Astrocyte of the hippocampus (primary cell): ENCODE measurements around the gene MOCS1.

ENCODE experiments used
- DNase-seq: peaks from one replicate; pipeline ENCODE4 v3.0.0; 2011; ENCODE audit warnings: low read depth, low spot score

Gene MOCS1

DNA sequence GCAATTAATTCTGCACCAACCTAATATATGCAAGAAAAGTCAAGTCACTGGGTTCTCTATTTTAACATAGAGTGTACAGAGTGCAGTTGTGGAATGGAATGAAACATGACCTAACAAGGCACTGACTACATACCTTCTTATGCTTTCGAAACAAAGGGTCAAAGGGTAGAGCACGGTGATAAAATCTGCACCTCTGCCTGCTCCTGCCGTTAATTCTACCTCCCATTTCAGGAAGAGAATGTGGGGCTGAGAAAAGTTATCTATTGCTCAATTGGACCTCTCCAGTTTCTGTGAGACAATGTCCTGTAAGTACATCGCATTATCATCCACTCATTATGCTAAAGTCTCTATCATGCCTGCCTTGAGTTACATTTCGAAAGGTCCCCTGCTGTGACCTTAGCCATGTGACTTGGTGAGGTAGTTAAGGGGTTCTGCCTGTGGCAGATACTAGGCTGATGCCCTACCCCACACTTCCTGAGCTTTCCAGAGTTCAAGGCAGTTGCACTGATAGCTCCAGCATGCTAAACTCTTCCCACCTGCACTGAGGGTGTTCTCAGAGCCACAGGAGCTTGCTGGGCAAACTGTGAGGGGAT is 14.0 kb upstream of the MOCS1 start:
- no peak for DNase-seq

DNA sequence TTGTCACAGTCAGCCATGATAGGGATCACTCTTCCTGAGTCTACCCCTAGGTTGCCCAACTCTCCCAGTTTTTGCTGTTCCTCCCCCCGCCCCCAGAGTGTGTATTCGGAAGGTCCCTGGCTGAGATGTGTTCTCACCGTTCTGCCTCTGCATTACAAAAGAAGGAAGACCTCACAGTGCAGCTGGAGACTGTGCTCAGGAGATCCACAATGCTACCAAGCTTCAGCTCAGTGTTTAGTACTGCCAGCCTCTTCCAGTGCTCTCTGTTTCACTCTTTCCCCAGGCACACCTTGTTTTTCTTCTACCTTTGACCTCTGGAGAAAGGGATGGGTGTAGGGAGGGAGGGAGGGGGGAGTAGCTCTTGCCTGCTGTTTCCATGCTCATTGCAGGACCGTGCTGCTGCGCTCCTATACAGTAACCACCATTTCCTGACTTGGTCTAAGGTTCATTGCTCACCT is 13.4 kb upstream of the MOCS1 start:
- no peak for DNase-seq

DNA sequence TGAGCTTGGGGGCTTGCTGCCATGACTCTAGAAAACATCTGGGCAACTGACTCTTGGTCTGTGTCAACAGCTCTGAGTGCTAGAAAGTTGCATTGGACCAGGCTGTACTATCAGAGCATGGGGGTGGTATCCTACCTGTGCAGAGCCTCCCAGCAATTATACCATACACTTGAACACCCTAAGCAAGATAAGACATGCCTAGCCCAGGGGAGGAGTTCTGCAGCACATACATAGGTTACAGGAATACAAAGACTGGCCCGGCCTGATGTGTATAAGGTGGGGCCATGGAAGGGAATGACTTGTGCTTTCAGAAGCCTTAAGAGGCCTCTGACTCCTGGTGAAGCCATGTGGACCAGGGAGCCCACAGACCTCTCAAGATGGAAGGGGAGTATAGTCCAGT is 11.4 kb upstream of the MOCS1 start:
- DNase-seq: no peak

DNA sequence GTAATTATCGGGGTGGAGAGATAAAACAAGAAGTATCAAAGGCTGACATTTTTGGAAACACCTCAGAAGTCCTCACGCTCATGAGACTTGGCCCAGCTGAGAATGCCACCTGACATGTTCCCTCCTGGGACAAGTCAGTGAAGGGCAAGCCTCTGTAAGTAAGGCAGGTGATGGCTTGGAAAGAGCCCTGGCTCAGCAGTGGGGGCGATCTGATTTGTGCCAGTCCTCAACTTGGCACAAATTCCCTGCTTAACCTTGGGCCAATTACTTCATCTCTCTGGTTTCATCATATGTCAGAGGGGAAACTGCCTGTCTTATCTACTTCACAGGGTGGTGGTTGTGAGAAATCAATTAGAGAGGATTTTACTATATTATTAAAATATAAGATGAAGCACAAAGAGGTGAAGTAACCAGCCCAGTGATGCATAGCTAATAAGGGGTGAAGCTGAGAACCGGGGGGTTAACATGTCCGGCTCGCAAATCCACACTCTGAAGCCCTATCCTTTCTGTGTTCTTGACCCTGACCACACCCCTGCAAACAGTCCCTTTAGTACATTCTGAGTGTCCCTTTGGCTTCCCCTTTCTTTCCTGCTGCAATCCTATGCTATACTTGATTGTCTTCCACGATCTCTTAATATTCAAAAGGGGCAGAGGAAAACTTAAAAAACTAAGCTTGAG is 8.8 kb upstream of the MOCS1 start:
- no peak for DNase-seq

DNA sequence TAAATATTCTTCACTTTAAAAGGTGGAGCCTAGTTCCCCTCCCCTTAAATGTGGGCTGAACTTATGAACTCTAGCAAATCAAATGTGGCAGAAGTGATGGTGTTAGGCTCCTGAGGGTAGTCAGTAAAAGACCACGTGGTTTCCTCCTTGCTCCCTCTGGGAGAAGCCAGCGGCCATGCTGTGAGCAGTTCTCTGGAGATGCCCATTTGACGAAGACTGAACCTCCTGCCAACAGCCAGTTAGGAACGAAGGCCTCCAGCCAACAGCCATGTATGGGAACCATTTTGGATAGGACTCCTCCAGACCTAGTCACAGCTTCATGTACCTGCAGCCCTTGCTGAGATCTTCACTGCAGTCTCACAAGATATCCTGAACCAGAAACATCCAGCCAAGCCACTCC is 7.6 kb upstream of the MOCS1 start:
- DNase-seq: no peak

DNA sequence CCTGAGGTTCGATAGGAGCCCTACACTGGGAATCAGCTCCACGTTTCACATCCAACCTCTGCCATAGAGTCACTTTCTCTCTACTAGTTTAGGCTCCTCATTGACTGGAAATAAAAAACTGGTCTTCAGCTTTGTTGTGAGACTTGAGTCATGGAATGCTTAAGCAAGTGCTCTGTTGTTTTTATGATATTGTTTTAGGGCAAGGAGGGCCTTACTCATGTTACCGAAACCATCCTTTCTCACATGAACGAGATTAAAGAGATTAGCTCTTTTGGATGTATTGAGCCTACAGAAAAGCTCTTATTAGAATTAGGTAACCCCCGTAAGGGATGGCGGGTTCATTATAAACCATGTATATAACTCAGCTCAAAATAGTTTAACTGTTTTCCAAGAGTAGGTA is 6.9 kb upstream of the MOCS1 start:
- DNase-seq: no peak

DNA sequence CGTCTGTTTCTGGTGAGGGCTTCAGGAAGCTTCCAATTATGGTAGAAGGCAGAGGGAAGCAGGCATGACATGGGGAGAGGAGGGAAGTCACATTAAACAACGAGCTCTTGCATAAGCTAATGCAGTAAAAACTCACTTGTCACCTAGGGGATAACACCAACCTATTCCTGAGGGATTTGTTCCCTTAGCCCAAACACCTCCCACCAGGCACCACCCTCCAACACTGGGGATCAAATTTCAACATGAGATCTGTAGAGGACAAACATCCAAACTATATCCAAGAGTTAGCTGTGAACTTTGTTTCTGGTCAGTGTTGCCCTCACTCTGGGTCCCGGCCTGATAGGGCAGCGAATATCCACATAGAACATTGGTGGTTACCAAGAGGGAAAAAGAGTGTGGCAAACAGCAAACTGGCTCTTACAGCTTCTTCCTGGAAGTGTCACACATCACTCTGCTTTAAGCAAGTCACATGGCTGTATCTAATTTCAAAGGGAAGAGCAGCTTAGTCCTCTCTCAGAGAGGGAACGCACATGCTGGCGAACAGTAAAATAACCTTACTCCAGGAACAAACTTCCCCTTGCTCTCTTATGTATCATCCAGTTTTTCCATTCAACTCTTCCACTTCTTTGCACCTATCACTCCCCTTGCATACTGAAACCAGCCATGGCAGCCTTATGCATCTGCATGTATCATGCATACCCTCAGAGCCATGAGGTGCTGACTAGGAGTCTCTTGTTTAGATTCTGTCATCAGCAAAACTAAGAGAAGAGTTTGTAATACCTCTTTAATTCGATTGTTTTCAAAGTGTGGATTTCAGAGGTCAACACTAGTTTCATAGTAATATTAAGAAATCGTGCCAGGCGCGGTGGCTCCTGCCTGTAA is 4.8 kb upstream of the MOCS1 start:
- no peak for DNase-seq

DNA sequence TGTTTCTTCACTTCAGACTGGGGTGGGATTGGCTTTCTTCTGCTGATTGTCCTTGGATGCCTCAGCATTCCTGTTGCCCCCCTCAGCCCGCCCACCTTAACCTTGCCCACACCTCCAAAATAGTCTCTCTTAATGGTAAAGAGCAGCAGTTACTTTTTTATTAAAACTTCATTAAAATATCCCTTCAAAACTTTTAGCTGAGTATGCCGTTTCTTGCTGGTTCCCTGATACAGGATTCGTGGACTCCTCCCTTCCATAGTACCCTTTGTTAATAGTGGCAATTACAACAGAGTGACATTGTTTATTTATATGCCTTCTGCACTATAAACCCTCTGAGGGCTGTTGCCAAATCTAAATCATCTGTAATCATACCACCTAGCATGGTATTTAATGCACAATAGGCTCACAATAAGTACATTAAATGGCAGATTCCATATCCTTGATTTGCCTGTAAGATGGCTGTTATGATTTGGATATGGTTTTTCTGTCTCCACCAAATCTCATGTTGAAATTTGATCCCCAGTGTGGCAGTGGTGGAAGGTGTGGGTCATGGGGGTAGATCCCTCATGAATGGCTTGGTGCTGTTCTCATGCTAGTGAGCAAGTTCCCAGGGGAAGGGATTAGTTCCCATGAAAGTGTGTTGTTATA is 3.5 kb upstream of the MOCS1 start:
- DNase-seq: no peak

DNA sequence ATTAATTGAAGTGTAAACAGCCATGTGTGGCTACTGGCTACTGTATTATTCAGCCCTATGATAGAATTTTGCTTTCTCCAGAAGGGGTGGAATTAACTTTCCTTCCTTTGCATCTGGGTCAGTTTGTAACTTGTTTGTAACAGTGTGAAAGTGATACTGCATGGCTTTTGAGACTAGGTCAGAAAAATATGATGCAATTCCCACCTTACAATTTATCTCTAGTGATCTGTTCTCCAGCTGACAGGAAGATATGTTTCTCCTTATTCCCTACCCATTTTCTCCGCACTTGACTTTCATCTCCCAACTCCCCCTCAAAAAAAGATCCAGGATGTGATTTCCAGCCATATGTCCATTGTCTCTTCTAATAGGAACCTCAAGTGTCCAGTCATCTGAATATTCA is 2.6 kb upstream of the MOCS1 start:
- no peak for DNase-seq

DNA sequence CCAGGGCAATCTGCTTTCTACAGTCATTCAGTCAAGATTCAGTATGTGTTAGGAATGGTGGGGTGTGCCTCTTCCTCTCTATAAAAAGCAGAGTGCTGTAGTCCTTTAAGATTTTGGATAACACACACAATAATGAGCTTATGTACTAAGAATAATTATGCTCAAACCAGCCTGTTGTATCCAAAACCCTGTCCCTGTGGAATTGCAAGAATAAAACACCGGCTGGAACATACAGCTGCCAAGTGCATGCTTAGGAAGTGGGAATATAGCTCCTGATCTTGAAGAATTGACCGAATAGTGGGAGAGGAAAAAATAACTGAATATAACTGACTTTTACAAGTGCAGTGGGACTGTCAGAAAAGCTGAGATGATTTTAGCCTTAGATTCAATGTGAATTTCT is 979 bp upstream of the MOCS1 start:
- DNase-seq: no peak

DNA sequence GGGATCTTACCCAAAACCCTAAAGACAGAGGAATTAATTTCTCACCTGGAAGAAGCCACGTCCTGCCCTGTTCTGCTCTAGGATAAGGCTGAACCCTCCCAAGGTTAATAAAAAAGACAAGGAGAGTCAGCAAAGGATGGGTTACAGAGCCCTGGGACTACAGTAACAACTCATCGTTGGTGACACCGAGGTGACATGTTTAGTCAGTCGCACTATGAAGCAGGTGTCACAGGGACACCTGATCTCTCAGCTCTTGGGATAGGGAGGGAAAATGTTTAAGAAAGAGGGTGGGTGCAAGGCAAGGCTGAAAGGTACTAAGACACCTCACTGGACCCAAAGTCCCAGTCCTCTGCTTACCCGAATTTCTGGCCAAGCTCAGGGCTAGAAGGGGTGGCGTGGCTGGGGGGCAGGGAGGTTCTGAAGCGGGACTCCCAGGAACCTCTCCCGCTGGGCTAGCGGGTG is 562 bp downstream of the MOCS1 start:
- DNase-seq: no peak

DNA sequence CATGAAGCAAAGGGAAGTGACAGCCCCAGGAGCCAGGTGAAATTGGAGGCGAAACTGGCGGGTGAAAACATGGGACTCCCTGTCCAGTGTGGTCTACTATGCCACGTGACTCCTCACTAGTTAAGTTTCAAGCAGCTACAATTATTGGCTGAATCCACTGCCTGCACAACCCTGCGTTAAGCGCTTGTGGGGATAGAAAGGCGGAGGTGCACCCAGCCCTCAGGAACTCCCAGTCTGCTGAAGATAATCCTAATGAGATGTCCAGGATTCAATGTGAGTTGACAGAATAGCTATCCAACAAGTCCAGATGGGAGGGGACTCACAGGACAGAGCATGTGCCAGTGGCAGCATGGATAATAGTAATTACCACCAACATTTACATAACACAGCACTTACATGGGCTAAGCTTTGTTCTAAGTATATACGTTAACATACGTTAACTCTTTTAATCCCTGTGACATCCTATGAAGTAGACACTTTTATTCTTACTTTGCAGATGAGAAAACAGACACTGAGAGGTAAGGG is 1.8 kb downstream of the MOCS1 start:
- DNase-seq: no peak

DNA sequence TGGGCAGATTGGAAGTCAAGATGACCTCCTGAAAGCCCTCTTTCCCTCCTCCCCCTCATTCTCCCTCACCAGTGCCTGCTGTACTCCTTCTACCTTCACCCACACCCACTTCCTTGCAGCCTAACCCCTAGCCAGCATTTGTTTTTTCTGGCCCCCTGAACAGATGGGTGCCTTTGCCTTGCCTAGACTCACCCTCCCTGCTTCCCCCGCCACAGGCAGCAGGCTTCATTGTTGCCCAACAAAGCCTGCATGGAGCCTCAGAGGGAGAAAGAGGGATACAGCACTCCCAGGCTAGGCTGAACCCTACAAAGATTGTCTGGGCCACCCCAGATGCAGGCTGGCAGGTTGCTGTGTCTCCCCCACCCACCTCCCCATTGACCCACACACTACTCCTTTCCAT is 2.7 kb downstream of the MOCS1 start:
- no peak for DNase-seq

DNA sequence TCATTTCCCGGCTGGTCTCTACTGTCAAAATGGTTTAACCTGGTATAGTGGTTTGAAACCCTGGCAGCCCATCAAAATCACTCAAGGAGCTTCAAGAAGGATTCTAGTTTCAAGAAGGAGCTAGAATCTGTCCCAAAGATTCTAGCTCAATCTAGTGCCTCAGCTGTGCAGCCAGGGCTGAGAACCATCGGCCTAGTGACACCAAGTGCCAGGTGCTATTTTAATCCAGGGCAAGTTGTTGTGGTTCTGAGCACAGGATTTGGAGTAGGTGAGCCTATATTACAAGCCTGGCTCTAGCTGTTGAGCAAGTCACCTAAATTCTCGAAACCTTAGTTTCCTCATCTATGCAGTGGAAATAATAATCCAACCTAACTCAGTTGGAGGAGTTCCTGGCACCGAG is 3.7 kb downstream of the MOCS1 start:
- no peak for DNase-seq

DNA sequence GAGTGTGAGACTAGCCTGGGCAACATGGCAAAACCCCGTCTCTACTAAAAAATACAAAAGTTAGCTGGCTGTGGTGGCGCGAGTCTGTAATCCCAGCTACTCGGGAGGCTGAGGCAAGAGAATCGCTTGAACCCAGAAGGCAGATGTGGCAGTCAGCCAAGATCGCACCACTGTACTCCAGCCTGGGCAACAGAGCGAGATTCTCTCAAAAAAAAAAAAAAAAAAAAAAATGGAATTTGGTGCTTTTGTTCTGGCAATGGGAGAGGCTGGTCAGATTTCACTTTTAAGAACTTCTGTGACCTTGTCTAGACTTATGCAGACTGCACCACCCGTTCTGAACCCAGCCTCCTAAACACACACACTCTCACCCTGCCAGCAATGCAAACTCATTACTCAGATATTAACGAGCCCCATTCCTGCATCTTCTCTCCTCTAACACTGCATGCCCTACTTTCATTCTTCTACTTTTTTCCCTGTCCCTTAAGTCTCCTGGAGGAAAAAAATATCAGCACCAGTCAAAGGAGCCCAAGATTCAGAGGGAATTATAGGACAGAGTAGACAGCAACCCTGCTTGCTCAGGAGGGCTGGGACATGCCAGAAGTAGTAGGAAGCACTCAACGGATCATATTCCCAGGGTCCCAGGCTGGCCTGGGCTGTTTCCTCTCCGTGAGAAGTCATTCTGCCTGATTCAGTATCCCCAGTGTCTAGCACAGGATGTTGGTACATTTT is 4.4 kb downstream of the MOCS1 start:
- DNase-seq: no peak

DNA sequence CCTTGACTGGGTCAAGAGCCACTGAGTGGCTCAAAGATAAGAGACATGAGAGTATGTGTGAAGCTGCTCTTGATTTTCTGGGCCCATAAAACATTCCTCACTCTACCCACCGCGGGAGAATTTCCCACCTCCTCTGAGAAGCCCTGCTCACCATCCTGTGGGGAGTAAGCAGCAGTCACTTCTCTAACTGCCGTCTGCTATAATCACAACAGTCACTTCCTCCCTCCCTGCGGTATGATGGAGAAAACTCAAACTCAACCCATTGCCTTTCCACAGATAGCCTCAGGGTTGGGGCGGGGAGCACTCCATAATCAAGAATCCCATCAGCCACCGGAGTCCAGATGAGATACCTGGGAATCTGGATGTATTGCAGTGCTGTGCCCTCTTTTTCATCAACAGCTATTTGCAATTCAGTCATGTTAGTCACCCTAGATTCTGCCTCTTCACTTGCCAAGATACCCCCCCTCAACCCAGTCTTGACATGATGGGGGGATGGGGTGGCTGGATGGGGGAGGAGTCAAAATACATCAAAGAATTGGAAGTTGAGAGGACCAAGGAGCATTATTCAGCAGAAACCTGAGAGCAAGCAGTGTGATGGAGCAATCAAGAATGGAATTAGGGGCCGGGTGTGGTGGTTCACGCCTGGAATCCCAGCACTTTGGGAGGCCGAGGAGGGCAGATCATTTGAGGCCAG is 5.1 kb downstream of the MOCS1 start:
- no peak for DNase-seq

DNA sequence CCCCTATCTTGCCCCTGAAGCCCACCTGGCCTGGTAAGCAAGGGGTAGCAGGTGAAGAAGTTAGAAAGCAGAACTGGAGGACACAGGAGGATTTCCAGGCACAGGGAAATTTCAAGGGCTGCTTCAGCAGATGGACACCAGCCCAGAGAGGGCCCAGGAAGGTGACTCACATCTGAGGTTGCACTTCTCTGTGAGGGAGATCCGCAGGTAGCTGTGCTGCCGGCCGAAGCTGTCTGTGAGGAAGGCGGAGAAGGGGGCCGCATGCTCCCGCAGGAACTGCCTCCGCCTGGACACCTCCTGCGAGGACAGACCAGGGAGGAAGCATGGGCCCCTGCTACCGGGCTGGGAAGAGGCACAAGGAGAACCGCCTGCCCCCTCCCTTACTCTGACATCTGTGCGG is 7.1 kb downstream of the MOCS1 start:
- DNase-seq: peak; percentile 61

DNA sequence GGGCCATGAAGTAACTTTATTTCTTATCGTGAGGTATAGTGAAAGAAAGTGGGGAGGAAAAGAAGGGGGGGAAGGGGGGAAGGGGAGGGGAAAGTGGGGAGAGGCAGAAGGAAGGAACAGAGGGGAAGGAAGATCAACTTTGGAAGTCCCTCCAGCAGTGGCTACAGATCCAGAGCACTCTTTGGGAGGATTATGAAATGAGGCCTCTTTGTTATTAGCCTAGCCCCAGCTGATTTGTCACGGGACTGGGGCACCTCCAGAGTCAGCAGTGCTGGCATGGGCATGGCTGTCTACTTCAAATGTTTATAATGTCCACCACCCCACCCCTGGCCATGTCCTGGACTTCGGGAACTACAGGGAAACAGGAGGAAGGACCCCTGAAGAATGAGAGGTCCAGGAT is 7.6 kb downstream of the MOCS1 start:
- DNase-seq: no peak

DNA sequence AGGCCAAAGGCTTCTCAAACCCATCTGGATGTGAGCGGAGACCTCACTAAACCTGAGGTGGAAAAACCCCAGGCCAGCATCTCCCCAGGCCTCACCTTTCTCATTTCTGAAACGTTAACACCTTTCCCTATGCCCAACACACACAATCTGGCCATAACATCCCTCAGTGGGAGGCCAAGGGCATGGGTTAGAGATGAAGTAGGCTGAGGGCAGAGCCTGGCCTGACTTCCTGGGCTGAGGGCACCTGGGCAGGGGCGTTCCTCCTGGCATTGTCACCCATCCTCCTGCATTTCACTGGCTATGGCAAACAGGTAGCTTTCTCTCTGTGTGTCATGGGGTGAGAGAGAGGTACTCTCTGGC is 8.4 kb downstream of the MOCS1 start:
- no peak for DNase-seq

DNA sequence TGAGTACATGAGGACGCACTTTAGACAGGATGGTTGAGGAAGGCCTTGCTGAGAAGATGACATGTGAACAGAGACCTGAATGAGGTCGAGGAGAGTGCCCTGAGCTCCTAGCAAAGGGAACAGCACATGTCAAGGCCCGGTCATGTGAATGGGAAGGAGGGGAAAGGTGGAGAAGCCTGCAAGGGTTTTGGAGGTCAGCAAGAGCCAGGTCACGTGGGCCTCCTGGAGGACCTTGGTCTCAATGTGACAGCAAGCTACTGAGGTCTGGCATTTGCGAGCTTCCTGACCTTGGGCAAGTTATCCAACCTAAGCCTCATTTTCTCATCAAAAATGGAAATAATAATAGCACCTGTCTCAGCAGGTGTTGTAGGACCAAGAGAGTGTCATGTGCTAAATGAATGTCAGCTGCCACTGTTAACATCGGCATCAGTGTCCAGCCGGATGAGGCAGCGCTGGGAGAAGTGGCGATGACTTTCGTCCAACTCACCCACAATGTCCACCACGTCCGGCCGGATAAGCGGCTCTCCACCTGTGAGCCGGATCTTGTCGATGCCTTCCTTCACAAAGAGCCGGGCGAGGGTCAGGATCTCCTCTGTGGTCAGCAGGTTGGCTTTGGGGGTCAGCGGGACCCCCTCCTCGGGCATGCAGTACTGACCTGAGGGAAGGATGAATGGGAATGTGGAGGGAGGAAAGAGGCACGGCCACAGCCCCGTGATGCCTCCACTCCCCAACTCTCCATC is 8.9 kb downstream of the MOCS1 start:
- no peak for DNase-seq
